Gastroesophageal sphincter (tissue), 4 donors: ENCODE results near the gene SYT15. TPM values are rescaled to one million over a fixed set of nuclear protein-coding genes. Genes with fewer than 3 reads are reported as not detected.
"Not testable (repeated sequence)": the region's sequence is repeated elsewhere in the genome, so short reads cannot be mapped to it uniquely, and the experiment has no call there.

ENCODE experiments used
- ATAC-seq: fragments of 150-250 bp; one replicate; pipeline ENCODE4 v1.9.1; 2016; ENCODE audit warnings: mild to moderate bottlenecking, moderate library complexity
- H3K27ac ChIP-seq, 4 donors: fragments of 200-600 bp; sonication (generic) in 3 of 4; 1 replicate in 3 of 4; 2 replicates in 1 of 4; pipeline ENCODE4 v1.5.1; 2016 to 2019
- H3K27me3 ChIP-seq: fragments of 200-600 bp; sonication (generic); one replicate; pipeline ENCODE4 v1.5.1; 2019
- H3K36me3 ChIP-seq, 2 donors: fragments of 200-600 bp; sonication (generic); one replicate each; pipeline ENCODE4 v1.5.1; 2019; ENCODE audit warnings: control low read depth in 1 of 2
- H3K4me1 ChIP-seq, 3 donors: fragments of 200-600 bp; sonication (generic); 1 replicate in 2 of 3; 2 replicates in 1 of 3; pipeline ENCODE4 v1.5.1; 2016 to 2019; ENCODE audit warnings: control low read depth in 2 of 3
- H3K4me3 ChIP-seq, 2 donors: fragments of 200-600 bp; sonication (generic); one replicate each; pipeline ENCODE4 v1.5.1; 2019; ENCODE audit warnings: mild to moderate bottlenecking in 1 of 2, moderate library complexity in 1 of 2
- H3K9me3 ChIP-seq, 3 donors: fragments of 200-600 bp; sonication (generic); one replicate each; pipeline ENCODE4 v1.5.1; 2017 to 2019; ENCODE audit warnings: control low read depth in 2 of 3
- CTCF ChIP-seq, 4 experiments: fragments of 200-600 bp in 2 of 4; fragments of 450-650 bp in 2 of 4; sonication (generic) in 1 of 4; IDR thresholded peaks; one replicate each; pipeline ENCODE4 v1.5.1; 2017 to 2019; ENCODE audit warnings: antibody characterized with exemption in 4 of 4, mild to moderate bottlenecking in 2 of 4, moderate library complexity in 2 of 4
- EP300 ChIP-seq: sonication (generic); formaldehyde crosslinking; IDR thresholded peaks from one replicate; pipeline ENCODE4 v1.6.1; 2017; ENCODE audit warnings: antibody characterized with exemption, mild to moderate bottlenecking
- POLR2A ChIP-seq, 2 donors: fragments of 450-650 bp; IDR thresholded peaks; one replicate each; pipeline ENCODE4 v1.6.1; 2017; ENCODE audit warnings: antibody characterized with exemption in 2 of 2, mild to moderate bottlenecking in 2 of 2, moderate library complexity in 1 of 2
- POLR2AphosphoS5 ChIP-seq: sonication (generic); formaldehyde crosslinking; IDR thresholded peaks from one replicate; pipeline ENCODE4 v1.6.1; 2017; ENCODE audit warnings: antibody characterized with exemption
- WGBS, 2 donors: methylation state at CpG; one replicate each; pipeline ENCODE4 v1.1.5; 2018; ENCODE audit warnings: low coverage in 1 of 2; 5-methylcytosine and 5-hydroxymethylcytosine counted together
- total RNA-seq, 4 donors: library from RNA; depleted of rRNA; stranded (reverse); fragments of >200 nt; gene quantifications; one replicate each; pipeline ENCODE4 v1.1.0, GENCODE V29; 2016

SYT15 gene
- 10 to 100 TPM in 2 of 4 donors, 1 to 10 TPM in 2; 1.9 to 11.2 (median 7.4) TPM for total RNA-seq

- H3K4me1 ChIP-seq, ATAC-seq, H3K9me3 ChIP-seq, H3K27ac ChIP-seq, H3K36me3 ChIP-seq: not testable (repeated sequence)
- no CpG with 5 or more reads among the region's 68 CpGs for WGBS, 2 donors
- Histone ChIP-seq H3K27me3 (peaks cover 13% of the 10 kb centered on the region), H3K4me3 (peak within 1 kb of the TSS in 1 of 2 donors; percentile 39)
Measured at GRCh38 chr10:46578474-46579178, at the start of gene SYT15. Gene SYT15, plus strand, starts transcription at chr10:46579128. Its CDS starts 41 bp downstream, at chr10:46579169.

GRCh38 chr10:46529742-46530141 lies 49.2 kb upstream of the SYT15 start:
- not testable (repeated sequence) for H3K27me3 ChIP-seq, H3K9me3 ChIP-seq
- WGBS, 2 donors, result 81 to 93% methylated on average over 6 to 7 of the region's 7 CpGs

GRCh38 chr10:46530249-46531186 lies 48.4 kb upstream of the SYT15 start:
- Histone ChIP-seq H3K4me3 (no peak overlapping the region), H3K27me3 (no peaks in the 10 kb centered on the region), H3K36me3 (no peaks in the 10 kb centered on the region), H3K4me1 (no peaks in the 10 kb centered on the region), H3K9me3 (no peaks in the 10 kb centered on the region), H3K27ac (no peak overlapping the region)
- TF ChIP-seq POLR2A (IDR thresholded peaks at IDR 0.05) (no peak), CTCF (IDR thresholded peaks at IDR 0.05) (no peak), POLR2AphosphoS5 (no peak), EP300 (no peak)
- WGBS, 2 donors, result 80 to 88% methylated on average over 18 of the region's 18 CpGs
- ATAC-seq, result no peak

More at GRCh38 chr10:46529742-46530141, 49.2 kb upstream of the SYT15 start:
- ATAC-seq, H3K36me3 ChIP-seq, H3K4me1 ChIP-seq, H3K27ac ChIP-seq, H3K4me3 ChIP-seq: not testable (repeated sequence)

GRCh38 chr10:46532256-46532655 lies 46.7 kb upstream of the SYT15 start:
- H3K36me3 ChIP-seq, H3K4me3 ChIP-seq, H3K27me3 ChIP-seq, ATAC-seq, H3K27ac ChIP-seq, H3K9me3 ChIP-seq, H3K4me1 ChIP-seq: not testable (repeated sequence)
- 75 to 78% methylated on average over 1 of the region's 1 CpG for WGBS, 2 donors

GRCh38 chr10:46534828-46535524 lies 44.0 kb upstream of the SYT15 start:
- peaks cover 4% of the 10 kb centered on the region for H3K27me3 ChIP-seq
- no peaks in the 10 kb centered on the region for H3K36me3 ChIP-seq
- H3K4me1 ChIP-seq, result peaks cover 0 to 19% (median 0%) of the 10 kb centered on the region in 3 donors
- 83 to 87% methylated on average over 6 of the region's 6 CpGs for WGBS, 2 donors
- no peaks in the 10 kb centered on the region for H3K9me3 ChIP-seq
- ATAC-seq, result no peak
- H3K4me3 ChIP-seq, result no peak overlapping the region
- TF ChIP-seq CTCF (IDR thresholded peaks at IDR 0.05), result no peak
- no peak for TF ChIP-seq POLR2A (IDR thresholded peaks at IDR 0.05)
- no peak for TF ChIP-seq EP300
- no peak for TF ChIP-seq POLR2AphosphoS5
- no peak overlapping the region for H3K27ac ChIP-seq

GRCh38 chr10:46536171-46536570 lies 42.8 kb upstream of the SYT15 start:
- no peak for ATAC-seq
- TF ChIP-seq EP300 (no peak), CTCF (IDR thresholded peaks at IDR 0.05) (no peak), POLR2AphosphoS5 (no peak)
- WGBS, 2 donors, result 89 to 93% methylated on average over 6 of the region's 6 CpGs
- Histone ChIP-seq H3K36me3 (no peaks in the 10 kb centered on the region), H3K4me1 (peaks cover 0 to 31% (median 3%) of the 10 kb centered on the region in 3 donors), H3K27ac (no peak overlapping the region), H3K27me3 (peaks cover 8% of the 10 kb centered on the region), H3K4me3 (no peak overlapping the region), H3K9me3 (no peaks in the 10 kb centered on the region)
